ENCODE measurements around the gene IL1RL2.

Gene IL1RL2

DNA sequence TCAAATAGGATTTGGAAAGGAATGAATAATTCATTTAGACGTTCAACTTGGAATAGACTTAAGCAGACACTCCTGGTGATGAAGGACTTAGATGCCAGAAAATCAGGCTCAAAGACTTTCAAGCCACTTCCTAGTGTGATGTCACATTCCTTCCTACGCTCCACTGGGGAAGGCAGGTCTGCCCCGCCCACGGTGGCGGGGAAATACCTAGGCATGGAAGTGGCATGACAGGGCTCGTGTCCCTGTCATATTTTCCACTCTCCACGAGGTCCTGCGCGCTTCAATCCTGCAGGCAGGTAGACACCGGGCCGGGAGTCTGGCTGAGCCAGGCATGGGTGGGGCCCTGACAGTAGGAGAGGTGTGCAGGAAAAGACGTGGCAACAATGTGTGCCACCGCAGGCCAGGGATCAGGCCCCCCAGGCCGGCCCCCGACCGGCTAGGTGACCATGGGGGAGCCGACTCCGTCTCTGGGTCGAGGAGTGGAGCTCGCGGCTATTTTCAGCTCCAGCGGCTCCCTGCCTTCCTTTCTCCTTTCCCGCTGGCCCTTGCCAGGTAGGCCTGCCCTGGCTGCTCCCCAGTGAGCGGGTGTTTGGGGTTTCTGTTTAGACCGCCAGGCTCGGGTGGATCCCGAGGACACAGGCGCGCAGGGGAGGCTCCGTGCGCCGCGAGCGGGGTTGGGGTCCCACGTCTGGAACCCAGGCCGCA lies at the start of gene IL1RL2:
TSS of gene IL1RL2 (plus strand) at position 233 of the 705 bp plus-strand sequence. CDS start 845 bp downstream, outside the sequence.
- no peak for DNase-seq

GRCh38 chr2:102137138-102137537 lies 49.7 kb upstream of the IL1RL2 start:
- DNase-seq: no peak

- no peak for DNase-seq
Observed at GRCh38 chr2:102138331-102138730, 48.5 kb upstream of the IL1RL2 start.

DNA sequence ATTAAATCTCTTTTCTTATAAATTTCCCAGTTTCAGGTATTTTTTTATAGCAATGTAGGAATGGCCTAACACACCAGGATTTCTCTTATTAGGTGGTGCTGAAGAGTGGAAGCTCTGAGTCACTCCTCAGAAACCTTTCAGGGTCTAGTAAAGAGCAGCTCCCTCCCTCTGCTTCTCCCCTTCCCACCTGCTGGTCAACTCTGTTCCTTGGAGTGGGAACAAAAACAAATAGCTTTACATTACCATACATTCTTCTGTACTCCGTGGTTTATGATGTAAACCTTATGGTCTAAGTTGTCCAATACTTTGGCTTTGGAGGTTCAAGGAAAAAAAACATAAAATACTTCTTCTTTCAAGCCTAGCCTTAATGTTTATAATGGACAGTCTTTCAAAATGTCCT lies 47.0 kb upstream of the IL1RL2 start:
- no peak for DNase-seq

DNA sequence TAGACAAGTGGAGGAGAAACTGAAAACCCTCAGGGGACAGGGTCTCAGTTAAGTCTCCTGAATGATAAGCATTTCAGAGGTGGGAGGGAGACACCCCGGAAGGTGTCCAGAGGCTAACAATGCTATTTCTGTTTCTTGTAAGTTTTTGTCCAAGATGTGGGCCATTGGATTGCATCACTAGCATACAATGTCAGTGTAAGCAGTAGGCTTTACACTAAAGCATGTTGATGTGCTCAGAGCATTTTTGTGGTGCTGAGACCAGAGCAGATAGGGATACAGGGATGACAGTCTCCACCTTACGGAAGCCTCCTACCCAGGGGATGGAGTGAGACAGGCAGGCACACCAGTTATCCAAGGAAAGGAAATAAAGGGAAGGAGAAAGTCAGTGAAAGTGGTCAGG lies 46.4 kb upstream of the IL1RL2 start:
- no peak for DNase-seq

DNA sequence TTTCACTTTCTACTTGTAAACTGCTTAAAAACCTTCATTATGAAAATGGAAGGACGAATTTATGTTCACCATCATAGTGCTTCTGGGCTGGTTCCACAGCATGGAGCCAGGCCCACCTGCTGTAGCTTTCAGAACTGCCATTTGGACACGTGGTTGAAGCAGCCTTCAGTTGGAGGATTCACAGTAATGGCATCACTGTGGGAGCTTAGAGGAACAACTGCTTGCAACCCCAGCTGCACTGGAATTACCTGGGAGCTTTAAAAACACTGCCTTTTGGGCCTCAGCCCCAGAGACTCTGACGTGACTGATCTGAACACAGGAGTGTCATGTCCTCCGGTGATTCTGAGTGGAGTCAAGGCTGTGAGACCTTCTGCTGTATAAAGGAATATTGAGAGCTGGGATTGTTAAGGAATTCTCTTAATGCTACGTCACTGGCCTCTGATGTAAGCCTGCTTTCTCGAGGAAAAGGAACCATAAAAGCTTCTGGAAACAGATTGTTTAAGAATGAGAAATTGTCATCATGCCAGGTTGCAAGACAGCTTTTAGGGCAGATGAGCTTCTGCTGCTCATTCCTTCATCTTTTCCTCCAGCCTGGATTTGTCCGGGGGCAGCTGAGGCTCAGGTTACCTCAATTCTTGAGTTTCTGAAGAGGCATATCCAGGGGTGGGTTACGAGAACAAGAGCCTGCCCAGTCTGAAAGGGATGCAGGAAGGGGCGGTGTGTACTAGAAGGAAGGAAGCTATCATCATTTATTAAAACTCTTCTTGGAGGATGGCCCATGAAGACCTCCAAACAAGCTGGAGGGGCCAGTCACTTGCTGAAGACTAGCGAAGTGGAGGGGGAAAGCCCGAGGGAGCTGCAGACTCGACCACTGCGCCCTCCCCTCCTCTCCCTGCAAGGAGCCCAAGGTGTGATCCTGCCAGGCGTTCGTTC lies 45.5 kb upstream of the IL1RL2 start:
- DNase-seq: no peak

DNA sequence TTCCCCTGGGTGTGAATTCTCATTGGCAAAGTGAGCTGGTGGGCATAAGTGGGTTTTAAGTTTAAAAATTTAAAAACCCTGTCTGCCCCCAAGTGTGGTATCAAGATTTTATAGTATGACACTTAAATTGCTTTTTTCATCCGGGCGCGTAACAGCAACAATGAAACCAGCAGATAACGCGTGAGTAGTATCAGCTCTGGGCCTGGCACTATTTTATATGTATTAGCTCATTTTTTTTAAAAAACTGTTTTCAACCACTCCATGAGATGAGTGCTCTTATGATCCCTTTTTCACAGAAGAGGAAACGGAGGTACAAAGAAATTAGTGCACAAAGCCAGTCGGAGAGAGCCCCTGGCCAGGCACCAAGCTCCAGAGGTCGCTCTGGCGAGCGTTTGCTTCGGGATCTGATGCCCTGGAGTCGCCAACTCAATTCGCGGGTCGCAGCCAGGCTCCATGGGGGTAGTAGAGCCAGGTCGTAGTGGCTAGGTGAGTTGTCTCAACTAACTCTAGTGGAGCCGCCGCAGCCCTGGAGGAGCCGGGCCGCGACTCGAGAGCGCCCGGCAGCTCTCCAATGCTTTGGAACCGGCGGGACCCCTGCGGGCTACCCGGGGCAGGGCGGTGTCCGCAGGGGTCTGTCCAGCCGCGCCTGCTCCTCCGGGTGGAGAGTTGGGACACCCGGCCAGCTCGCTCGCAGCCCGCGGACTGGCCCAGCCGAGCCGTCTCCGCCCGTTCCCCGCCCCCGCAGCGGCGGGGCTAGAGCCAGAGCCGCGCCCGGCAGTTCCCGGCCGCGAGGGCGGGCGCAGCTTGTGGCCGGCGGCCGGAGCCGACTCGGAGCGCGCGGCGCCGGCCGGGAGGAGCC lies 44.6 kb upstream of the IL1RL2 start, which contains the start of gene IL1R1:
TSS of gene IL1R1 (plus strand) at position 777 of the 859 bp plus-strand sequence. CDS start 14,979 bp downstream, outside the sequence.
- DNase-seq: peak in 1 of 2 experiments; percentile 16

DNA sequence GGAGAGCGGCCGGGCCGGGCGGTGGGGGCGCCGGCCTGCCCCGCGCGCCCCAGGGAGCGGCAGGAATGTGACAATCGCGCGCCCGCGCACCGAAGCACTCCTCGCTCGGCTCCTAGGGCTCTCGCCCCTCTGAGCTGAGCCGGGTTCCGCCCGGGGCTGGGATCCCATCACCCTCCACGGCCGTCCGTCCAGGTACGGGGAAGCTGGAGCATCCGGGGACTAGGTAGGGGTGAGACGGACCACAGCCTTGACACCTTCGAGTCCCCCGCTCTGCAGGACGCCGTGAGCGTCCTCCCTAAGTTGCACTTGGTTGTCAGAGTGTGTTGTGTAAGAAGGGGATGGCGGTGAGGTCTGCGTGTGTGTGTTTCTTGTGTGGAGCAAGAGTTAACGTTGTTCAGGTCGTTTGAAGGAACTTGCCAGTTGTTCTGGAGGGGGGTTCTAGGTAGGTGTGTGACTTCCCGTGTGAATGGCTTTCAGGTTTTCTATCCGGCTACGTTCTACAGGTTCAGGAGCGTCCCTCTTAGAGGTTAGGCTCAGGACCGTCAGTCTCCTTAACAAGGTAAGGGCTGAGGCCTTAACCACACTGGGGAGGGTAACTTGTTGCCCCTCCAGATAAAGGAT lies 43.9 kb upstream of the IL1RL2 start:
- DNase-seq: no peak

- DNase-seq: no peak
Observed at GRCh38 chr2:102143450-102143985, 43.3 kb upstream of the IL1RL2 start.

- no peak for DNase-seq
Observed at GRCh38 chr2:102144128-102144527, 42.7 kb upstream of the IL1RL2 start.

- DNase-seq: no peak
Observed at GRCh38 chr2:102145107-102145506, 41.7 kb upstream of the IL1RL2 start.

GRCh38 chr2:102145934-102146333 lies 40.9 kb upstream of the IL1RL2 start:
- DNase-seq: no peak

GRCh38 chr2:102147935-102148334 lies 38.9 kb upstream of the IL1RL2 start:
- no peak for DNase-seq

GRCh38 chr2:102149243-102149642 lies 37.6 kb upstream of the IL1RL2 start:
- DNase-seq: no peak

DNA sequence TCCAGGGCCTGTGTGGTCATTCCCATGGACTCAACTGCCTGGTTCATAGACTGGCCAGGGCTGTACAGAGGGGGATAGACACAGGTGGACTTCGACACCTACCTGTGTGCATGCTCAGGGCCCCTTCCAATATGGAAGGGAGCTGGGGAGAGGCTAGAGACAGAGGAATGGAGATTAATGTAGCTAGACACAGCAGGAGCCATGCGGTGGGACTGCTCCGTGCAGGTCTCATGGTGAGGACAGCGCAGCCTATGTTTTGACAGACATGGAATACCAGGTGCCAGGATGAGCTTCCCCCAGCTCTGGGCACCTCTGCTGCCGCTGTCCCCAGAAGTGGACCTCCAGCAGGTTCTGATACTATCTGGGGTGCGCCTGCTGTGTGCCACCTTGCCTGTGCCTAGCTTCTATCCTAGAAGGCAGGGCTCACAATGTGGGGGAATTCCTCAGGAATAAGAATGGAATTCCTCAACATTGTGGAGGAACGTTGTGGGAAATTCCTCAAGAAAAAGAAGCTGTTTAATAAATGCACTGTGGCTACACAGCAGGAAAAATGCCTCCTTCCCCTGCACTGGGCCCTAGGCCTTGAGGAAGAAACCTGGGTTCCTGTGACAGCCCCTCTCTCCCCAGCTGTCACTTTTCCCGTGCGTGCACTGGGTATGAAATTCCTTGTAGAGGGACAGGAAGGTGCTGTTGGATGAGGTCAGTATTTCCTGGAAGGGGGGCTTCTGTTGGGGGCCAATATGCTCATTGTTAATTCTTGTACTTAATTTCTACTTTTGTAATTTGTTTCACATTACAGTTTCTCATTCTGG lies 37.0 kb upstream of the IL1RL2 start:
- no peak for DNase-seq

DNA sequence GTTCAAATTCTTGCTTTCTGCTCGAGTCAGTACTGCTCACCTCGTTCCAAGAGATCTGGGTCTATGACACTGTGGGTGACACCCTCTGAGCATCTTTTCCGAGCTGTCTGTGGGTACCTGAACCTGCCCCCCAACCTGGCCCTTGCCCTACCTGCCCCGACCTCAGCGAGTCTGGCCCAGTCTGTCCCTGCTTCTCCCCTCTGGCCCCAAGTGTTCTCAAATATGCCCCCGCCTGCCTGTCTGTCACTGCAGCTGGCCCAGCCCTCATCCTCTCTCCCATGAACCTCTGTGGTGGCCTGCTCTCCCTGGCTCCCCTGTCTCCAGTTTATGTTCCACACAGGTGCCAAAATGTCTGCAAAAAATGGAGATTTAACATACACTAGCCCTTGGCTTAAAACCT lies 32.5 kb upstream of the IL1RL2 start:
- DNase-seq: no peak

DNA sequence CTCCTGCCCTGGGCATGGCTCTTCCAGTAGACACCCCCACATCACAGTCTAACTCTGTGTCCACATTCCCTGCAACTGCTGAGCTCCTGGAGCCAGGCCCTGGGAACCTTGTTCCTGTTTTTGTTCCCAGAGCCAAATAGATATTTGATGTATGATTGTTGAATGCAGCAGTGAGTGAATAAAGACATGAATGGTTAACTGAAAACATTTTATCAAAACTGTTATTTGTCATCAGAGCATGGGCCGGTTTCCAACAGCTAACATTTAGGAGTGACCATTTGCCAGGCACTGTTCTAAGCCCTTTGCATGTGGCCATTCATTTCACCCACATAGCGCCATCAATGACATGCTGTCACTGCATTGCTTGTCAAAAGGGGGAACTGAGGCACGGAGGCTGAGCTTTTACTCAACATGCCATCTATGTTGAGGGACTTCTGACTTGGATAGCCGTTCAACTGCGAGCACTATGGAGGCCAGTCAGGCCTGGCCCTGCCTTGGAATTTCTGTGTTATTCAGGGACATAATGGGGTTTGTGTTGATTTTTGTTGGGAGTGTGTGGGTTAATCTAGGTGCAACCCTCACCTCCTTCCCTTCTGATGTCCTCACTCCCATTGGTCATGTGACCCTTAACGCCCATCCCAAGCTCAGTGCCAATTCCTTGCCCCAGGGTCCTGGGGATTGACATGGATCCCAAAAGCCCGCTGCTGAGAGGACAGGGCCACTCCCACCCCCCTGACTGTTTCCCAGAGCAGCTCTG lies 31.7 kb upstream of the IL1RL2 start:
- no peak for DNase-seq

DNA sequence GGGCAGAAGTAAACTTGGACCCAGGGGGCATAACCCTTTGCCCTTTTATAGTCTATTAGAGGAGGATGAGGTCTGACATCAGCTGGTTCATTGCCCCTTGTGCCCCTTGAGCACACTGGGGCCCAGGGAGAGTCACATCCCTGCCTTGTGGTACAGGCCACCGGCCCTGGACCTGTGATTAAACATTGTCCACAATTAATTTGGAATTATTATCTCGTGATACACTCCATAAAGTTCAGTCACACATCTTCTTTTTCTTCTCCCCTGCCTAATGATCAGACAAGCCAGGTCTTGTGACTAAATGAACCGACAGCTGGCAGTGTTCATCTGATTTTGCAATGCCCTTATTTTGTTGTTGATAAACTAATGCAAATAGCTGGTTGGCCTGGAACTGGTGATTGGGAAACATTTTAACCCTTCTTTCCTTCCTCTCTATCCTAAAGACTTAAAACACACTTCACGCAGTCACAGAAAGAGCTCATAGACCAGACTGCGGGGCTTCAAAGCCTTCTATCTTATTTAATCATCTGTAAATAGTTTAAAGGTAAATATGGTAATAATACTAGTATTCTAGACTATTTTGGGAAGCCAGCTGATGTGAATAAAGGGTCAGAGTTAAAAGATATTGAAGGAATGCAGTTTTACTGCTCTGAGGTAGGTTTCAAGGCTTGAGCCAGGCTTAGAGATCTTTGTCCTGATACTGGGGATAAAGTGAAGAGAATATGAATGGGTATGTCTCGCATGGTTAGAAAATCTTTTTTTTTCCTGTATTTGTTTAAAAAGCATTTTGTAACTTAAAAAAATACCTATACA lies 30.9 kb upstream of the IL1RL2 start:
- no peak for DNase-seq

DNA sequence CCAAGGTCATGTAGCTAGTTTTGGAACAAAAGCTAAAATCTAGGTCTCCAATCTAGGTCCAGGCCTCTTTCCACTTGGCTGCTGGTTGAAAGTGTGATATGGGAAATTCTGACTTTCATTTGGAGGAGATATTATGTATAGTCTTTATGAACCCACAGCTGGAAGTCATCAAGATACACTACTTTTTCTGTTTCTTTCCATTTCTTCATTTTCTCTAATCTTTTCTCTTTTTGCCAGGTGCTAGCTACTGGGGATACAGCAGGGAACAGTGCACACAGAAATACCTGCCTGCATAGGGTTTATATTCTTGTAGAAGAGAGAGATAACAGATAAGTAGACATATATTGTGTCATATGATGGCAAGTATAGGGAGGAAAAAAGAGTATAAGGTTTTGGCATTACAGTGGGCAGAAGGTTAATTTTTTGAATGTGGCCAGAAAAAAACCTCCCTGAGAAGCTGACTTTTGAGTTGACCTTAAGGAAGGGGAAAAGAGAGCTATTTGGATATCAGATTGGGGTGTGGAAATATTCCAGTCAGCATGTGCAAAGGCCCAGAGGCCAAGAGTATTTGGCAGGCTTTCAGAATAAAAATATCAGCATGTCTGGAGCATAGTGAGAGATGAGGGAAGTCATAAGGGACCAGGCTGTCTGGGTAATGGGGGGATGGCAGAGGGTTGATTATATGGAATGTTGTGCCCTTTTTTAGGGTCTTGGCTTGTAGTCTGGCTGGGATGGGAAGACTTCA lies 28.6 kb upstream of the IL1RL2 start:
- no peak for DNase-seq

Measured in NCI-H524 (cell line).